ENCODE measurements around the gene TRAPPC2.
A peak's percentile ranks its signal among the peaks of the same experiment; 100 is the strongest.

Gene TRAPPC2

GRCh38 chrX:13768939-13769338 is 34.5 kb upstream of the TRAPPC2 start:
- DNase-seq (ENCODE audit: extremely low read depth, low read depth): no peak
- TF ChIP-seq, protein P1, sequence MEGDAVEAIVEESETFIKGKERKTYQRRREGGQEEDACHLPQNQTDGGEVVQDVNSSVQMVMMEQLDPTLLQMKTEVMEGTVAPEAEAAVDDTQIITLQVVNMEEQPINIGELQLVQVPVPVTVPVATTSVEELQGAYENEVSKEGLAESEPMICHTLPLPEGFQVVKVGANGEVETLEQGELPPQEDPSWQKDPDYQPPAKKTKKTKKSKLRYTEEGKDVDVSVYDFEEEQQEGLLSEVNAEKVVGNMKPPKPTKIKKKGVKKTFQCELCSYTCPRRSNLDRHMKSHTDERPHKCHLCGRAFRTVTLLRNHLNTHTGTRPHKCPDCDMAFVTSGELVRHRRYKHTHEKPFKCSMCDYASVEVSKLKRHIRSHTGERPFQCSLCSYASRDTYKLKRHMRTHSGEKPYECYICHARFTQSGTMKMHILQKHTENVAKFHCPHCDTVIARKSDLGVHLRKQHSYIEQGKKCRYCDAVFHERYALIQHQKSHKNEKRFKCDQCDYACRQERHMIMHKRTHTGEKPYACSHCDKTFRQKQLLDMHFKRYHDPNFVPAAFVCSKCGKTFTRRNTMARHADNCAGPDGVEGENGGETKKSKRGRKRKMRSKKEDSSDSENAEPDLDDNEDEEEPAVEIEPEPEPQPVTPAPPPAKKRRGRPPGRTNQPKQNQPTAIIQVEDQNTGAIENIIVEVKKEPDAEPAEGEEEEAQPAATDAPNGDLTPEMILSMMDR (IDR thresholded peaks at IDR 0.05; ENCODE audit: low read depth, low read length): no peak

DNA sequence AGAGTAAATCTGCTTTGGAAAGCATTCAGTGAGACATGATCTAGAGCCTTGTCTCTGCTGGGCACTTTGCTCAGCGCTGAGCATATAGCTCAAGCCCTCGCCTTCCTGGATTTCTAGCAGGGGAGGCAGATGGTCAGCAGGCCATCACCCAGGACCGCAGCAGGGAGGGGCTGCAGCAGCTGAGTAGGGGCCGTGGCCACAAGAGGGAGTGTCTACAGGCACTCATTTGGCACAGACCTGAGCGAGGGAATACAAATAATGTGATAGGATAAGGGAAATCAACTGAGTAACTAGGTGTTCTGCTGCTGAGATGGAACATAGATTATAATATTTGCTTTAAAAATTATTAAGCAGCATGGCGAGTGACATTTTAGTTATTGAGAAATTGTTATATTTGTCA is 30.3 kb upstream of the TRAPPC2 start:
- TF ChIP-seq, protein P1 (IDR thresholded peaks at IDR 0.05; ENCODE audit: low read depth, low read length): no peak; the same call in 1 of the 2 replicates
- no peak for DNase-seq (ENCODE audit: extremely low read depth, low read depth)

DNA sequence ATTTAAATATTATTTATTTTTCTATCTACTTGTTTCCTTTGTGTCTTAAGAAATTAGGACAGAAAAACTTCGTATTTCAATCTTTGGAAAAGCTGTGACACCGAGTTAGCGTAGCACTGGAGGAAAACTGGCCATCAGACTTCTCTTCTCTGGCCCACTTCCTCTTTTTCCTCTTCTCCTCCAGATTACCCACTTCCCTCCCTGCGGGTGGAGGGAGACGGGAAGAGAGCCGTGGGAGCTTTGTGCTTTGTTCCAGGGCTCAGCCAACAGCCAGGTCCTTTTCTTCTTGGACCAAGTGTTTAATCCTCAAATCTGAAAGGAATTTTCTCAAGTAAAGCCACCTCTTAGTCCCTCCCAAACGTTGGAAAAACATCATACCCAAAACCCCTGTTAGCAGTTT is 29.9 kb upstream of the TRAPPC2 start:
- TF ChIP-seq, protein P1 (IDR thresholded peaks at IDR 0.05; ENCODE audit: low read depth, low read length): no peak
- DNase-seq (ENCODE audit: extremely low read depth, low read depth): no peak

- no peak for DNase-seq (ENCODE audit: extremely low read depth, low read depth)
- TF ChIP-seq, protein P1 (IDR thresholded peaks at IDR 0.05; ENCODE audit: low read depth, low read length): no peak
Measured at GRCh38 chrX:13763489-13763888, 29.1 kb upstream of the TRAPPC2 start.

- TF ChIP-seq, protein P1 (IDR thresholded peaks at IDR 0.05; ENCODE audit: low read depth, low read length): no peak
- DNase-seq (ENCODE audit: extremely low read depth, low read depth): peak; percentile 5
Measured at GRCh38 chrX:13761606-13762414, 27.4 kb upstream of the TRAPPC2 start.

GRCh38 chrX:13760426-13760825 is 26.0 kb upstream of the TRAPPC2 start:
- no peak for DNase-seq (ENCODE audit: extremely low read depth, low read depth)
- TF ChIP-seq, protein P1 (IDR thresholded peaks at IDR 0.05; ENCODE audit: low read depth, low read length): no peak

- TF ChIP-seq, protein P1 (IDR thresholded peaks at IDR 0.05; ENCODE audit: low read depth, low read length): no peak
- DNase-seq (ENCODE audit: extremely low read depth, low read depth): no peak
Measured at GRCh38 chrX:13759152-13759718, 24.8 kb upstream of the TRAPPC2 start.
